OCI-LY7 (cell line): Measurements from ENCODE around the gene ZMIZ1.

Source experiments
- EZH2phosphoT487 ChIP-seq: fragments of 200-600 bp; sonication (generic); IDR thresholded peaks from 2 replicates; pipeline ENCODE4 v1.6.1; 2018; ENCODE audit warnings: low read depth, borderline replicate concordance, mild to moderate bottlenecking, mixed run types, antibody characterized with exemption, low read length, moderate library complexity, mixed read lengths
- TF ChIP-seq, protein P1 (sequence below): fragments of 200-600 bp; sonication (generic); conservative IDR thresholded peaks from 2 replicates; pipeline ENCODE4 v1.5.1; 2014; ENCODE audit warnings: mild to moderate bottlenecking, antibody characterized with exemption, low read length, moderate library complexity, mixed read lengths

DNA sequence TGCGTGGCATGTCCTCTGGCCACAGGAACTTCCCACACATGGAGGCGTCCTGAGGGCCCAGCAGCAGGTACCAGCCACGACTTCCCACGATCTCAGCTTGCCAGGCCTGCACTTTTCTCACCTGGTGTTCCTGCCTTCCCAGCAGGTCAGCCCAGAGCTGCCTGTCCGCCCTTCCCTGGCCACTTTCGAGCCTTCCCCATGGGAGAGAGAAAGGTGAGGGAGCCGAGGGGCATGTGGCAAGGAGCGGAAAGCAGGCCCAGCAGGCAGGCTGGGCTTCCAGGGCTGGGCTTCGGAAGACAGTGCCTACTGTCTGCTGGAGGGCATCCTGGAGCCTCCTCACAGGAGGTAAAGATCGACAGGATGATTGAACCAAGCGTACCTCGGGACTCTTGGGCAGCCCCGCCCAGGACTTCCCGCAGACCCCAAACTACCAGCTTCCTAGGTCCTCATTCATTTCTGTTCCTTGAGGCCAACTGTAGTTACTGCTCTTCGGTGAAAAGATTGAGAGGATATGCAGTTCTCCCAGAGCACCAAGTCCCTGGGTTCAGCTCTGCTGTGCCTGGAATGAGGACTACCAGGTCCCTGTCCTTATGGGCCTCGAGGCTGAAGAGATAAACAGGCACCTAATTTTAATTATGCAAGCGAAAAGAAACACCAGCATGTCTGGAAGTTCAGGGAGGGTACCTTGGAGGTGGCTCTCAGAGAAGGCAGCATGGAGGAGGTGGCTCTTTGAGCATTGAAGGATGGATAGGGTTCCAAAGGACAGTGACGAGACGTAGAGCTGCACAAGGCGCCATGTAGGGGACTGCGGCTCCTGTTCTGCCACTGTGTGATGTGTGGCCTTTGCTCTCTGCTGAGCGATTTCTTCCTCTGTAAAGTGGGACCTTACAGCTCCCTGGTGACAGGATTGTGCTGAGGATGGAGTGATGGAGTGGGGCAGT, 87.8 kb downstream of the ZMIZ1 start:
- TF ChIP-seq, protein P1, sequence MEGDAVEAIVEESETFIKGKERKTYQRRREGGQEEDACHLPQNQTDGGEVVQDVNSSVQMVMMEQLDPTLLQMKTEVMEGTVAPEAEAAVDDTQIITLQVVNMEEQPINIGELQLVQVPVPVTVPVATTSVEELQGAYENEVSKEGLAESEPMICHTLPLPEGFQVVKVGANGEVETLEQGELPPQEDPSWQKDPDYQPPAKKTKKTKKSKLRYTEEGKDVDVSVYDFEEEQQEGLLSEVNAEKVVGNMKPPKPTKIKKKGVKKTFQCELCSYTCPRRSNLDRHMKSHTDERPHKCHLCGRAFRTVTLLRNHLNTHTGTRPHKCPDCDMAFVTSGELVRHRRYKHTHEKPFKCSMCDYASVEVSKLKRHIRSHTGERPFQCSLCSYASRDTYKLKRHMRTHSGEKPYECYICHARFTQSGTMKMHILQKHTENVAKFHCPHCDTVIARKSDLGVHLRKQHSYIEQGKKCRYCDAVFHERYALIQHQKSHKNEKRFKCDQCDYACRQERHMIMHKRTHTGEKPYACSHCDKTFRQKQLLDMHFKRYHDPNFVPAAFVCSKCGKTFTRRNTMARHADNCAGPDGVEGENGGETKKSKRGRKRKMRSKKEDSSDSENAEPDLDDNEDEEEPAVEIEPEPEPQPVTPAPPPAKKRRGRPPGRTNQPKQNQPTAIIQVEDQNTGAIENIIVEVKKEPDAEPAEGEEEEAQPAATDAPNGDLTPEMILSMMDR, result no peak
- TF ChIP-seq EZH2phosphoT487, result no peak
